Nephron (organoid): ENCODE measurements around the gene PTPRG.
"Not testable (repeated sequence)": the region's sequence is repeated elsewhere in the genome, so short reads cannot be mapped to it uniquely, and the experiment has no call there.

Experiments used
- H3K27ac Mint-ChIP-seq, 3 experiments: 2 replicates each; pipeline ENCODE4 v1.8.0; 2020; ENCODE audit warnings: mixed read lengths in 3 of 3, mild to moderate bottlenecking in 2 of 3, moderate library complexity in 1 of 3
- H3K27me3 Mint-ChIP-seq: 2 replicates; pipeline ENCODE4 v1.8.0; 2021; ENCODE audit warnings: low read depth, mild to moderate bottlenecking, moderate library complexity, mixed read lengths
- H3K36me3 Mint-ChIP-seq: 2 replicates; pipeline ENCODE4 v1.8.0; 2020; ENCODE audit warnings: low read depth, mixed read lengths
- H3K4me1 Mint-ChIP-seq: 2 replicates; pipeline ENCODE4 v1.8.0; 2020; ENCODE audit warnings: mixed read lengths
- H3K4me3 Mint-ChIP-seq, 3 experiments: 2 replicates each; pipeline ENCODE4 v1.8.0; 2020; ENCODE audit warnings: mild to moderate bottlenecking in 3 of 3, mixed read lengths in 3 of 3, moderate library complexity in 2 of 3
- H3K9me3 Mint-ChIP-seq: 2 replicates; pipeline ENCODE4 v1.8.0; 2020; ENCODE audit warnings: mixed read lengths
- TF ChIP-seq, protein P1 (sequence below), 3 experiments: fragments of 200-600 bp; sonication (generic); IDR thresholded peaks; one replicate each; pipeline ENCODE4 v1.5.0; 2021; ENCODE audit warnings: antibody characterized with exemption in 3 of 3; ENCODE audit not compliant: unreplicated experiment in 3 of 3

Gene PTPRG

DNA sequence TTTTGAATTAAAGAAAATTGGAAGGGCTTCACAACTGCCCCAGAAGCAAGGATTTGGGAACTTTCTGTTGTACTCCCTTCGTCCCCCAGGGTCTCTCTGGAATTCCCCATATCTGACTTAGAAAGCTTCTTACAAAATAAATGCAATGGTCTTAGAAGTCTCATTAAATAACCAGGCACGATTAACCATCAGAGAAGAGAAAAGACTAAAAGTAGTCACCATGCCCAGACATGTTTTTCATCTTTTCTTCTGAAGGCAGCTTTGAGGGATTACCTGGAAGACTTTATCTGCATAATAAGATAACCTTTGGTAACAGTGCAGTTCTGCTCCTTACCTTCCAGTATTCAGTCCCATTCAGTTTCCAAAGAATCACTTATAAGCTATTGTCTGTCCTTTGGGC lies 135.9 kb downstream of the PTPRG start:
- TF ChIP-seq, protein P1, sequence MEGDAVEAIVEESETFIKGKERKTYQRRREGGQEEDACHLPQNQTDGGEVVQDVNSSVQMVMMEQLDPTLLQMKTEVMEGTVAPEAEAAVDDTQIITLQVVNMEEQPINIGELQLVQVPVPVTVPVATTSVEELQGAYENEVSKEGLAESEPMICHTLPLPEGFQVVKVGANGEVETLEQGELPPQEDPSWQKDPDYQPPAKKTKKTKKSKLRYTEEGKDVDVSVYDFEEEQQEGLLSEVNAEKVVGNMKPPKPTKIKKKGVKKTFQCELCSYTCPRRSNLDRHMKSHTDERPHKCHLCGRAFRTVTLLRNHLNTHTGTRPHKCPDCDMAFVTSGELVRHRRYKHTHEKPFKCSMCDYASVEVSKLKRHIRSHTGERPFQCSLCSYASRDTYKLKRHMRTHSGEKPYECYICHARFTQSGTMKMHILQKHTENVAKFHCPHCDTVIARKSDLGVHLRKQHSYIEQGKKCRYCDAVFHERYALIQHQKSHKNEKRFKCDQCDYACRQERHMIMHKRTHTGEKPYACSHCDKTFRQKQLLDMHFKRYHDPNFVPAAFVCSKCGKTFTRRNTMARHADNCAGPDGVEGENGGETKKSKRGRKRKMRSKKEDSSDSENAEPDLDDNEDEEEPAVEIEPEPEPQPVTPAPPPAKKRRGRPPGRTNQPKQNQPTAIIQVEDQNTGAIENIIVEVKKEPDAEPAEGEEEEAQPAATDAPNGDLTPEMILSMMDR (IDR thresholded peaks at IDR 0.05; ENCODE audit: unreplicated experiment in 3 of 3), result no peak
- H3K9me3 Mint-ChIP-seq, result no peaks in the 10 kb centered on the region
- no peak overlapping the region for H3K27ac Mint-ChIP-seq
- H3K4me1 Mint-ChIP-seq, result no peaks in the 10 kb centered on the region
- no peaks in the 10 kb centered on the region for H3K36me3 Mint-ChIP-seq
- H3K4me3 Mint-ChIP-seq, result no peak overlapping the region
- no peaks in the 10 kb centered on the region for H3K27me3 Mint-ChIP-seq

DNA sequence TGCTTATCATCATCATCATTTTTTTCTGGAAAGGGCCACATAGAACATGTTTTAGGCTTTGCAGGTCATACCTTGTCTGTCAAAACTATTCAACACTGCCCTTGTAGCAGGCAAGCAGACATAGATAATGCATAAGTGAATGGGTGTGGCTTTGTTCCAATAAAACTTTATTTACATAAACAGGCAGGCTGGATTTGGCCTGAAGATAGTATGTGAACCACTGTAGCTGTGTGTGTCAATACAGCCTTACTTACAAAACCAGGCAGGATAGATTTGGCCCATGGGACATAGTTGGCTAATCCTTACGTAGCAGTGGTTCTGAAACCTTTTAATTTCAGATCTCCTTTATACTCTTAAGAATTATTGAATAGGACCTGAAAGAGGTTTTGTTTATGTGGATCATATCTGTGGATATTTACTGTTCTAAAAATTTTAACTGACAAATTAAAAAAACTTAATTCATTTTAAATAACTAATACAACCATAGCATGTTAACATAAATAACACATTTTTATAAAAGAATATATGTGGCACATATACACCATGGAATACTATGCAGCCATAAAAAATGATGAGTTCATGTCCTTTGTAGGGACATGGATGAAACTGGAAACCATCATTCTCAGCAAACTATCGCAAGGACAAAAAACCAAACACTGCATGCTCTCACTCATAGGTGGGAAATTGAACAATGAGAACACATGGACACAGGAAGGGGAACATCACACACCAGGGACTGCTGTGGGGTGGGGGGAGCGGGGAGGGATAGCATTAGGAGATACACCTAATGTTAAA lies 137.1 kb downstream of the PTPRG start:
- not testable (repeated sequence) for H3K4me1 Mint-ChIP-seq, H3K36me3 Mint-ChIP-seq, H3K27me3 Mint-ChIP-seq, H3K4me3 Mint-ChIP-seq, H3K9me3 Mint-ChIP-seq, H3K27ac Mint-ChIP-seq

DNA sequence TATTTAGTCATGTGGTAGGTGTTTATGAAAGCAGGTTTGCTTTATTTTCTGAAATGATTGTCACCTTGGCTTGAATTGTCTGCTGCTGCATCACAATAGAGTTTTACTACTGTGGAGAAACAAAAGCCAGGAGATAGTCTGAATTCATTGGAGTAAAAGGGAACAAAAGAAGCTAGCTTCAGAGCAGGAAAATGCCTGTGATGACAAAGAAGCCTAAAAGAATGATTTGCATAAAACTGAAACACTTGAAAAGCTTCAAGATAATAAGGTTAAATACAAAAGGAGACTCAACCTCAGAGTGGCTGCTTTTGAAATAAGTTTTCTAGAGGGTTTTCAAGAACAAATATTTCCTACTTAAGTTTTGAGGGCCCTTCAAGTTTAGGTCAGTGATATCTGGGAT lies 138.3 kb downstream of the PTPRG start:
- Mint-ChIP-seq H3K4me1 (peaks cover 5% of the 10 kb centered on the region), H3K4me3 (no peak overlapping the region), H3K9me3 (no peaks in the 10 kb centered on the region), H3K36me3 (no peaks in the 10 kb centered on the region), H3K27me3 (no peaks in the 10 kb centered on the region), H3K27ac (no peak overlapping the region)
- TF ChIP-seq, protein P1 (IDR thresholded peaks at IDR 0.05; ENCODE audit: unreplicated experiment in 3 of 3), result no peak

DNA sequence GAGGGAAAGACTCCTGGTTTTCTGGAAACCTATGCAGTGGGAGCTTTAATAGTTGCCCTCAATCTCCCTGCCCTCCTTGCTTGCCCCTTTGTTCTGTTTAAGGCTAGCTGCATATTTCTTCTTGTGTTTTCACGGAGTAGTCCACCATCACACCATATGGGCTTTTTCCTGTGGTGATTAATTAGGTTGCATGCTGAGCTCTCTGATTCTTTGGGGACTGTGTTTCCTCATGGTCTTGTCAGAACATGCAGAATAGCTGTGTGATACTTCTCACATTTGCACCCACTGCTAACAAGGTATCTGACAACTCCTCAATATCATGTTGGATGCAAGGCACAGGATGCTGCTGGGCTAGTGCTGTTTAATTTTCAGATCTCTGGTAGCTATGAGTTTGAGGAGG lies 139.6 kb downstream of the PTPRG start:
- Mint-ChIP-seq H3K4me1 (peaks cover 5% of the 10 kb centered on the region), H3K4me3 (no peak overlapping the region), H3K27ac (peak overlapping the region in 1 of 3 experiments; percentile 37), H3K9me3 (no peaks in the 10 kb centered on the region), H3K27me3 (no peaks in the 10 kb centered on the region), H3K36me3 (no peaks in the 10 kb centered on the region)
- TF ChIP-seq, protein P1 (IDR thresholded peaks at IDR 0.05; ENCODE audit: unreplicated experiment in 3 of 3), result no peak

DNA sequence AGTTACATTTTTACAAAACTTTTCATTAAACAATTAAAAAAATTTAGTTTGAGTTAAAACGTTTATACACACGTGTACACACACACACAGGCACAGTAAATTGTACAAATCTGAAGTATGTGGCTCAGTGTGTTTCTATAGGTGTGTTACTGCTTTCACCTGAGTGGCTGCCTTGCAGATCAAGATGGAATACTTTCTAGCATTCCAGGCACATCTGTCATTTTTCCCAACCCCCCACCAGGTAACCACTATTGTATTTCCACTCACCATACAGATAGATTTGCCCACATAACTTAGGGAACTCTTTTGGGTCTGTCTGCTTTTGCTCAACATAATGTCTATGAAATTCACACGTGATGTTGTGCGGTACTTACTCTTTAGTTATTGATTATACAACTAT lies 141.1 kb downstream of the PTPRG start:
- peaks cover 5% of the 10 kb centered on the region for H3K4me1 Mint-ChIP-seq
- peak overlapping the region in 2 of 3 experiments; percentile 26 to 68 for H3K27ac Mint-ChIP-seq
- H3K4me3 Mint-ChIP-seq, result no peak overlapping the region
- H3K27me3 Mint-ChIP-seq, result no peaks in the 10 kb centered on the region
- TF ChIP-seq, protein P1 (IDR thresholded peaks at IDR 0.05; ENCODE audit: unreplicated experiment in 3 of 3), result no peak
- H3K9me3 Mint-ChIP-seq, result peaks cover 3% of the 10 kb centered on the region
- peaks cover 4% of the 10 kb centered on the region for H3K36me3 Mint-ChIP-seq

DNA sequence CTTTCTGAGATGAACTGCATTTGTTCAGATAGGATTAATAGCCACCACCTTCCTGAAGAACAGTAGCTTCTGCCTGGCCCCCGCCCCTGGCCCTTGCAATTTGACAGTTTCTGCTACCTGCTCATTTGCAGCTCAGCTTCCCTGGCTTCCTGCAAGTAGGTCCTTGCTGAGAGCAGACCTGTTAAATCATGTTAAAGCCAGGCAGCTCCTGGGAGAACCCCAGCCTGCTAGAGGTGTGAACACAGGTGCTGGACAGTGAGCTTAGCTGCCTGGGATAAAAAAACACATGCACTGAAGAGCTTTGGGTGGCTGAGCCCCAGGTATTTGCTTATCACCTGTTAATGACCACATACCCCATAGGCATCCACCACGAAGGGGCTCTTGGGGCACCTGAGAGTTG lies 143.4 kb downstream of the PTPRG start:
- Mint-ChIP-seq H3K4me3 (peak overlapping the region in 1 of 3 experiments; percentile 40), H3K9me3 (peaks cover 3% of the 10 kb centered on the region), H3K4me1 (peaks cover 5% of the 10 kb centered on the region), H3K36me3 (peaks cover 9% of the 10 kb centered on the region), H3K27ac (peak overlapping the region; percentile 68 to 91 (median 70)), H3K27me3 (no peaks in the 10 kb centered on the region)
- TF ChIP-seq, protein P1 (IDR thresholded peaks at IDR 0.05; ENCODE audit: unreplicated experiment in 3 of 3), result no peak
